Activated CD4-positive, alpha-beta memory T cell treated with anti-CD3 and anti-CD28 coated beads, Interleukin-2, amount 10 ng/mL, durations not matched to agents 7 days and 5 days (primary cell): Measurements from ENCODE around the gene GDPD2. TPM values are rescaled to one million over a fixed set of nuclear protein-coding genes. Genes with fewer than 3 reads are reported as not detected.

Experiments
- CTCF ChIA-PET: fragments of 350-600 bp; sonication (Branson Sonifier 250); formaldehyde crosslinking; loops from one replicate; lab custom pipeline; 2021; ENCODE audit warnings: antibody characterized with exemption, inconsistent platforms; lab: Charles Lee
- POLR2A ChIA-PET: fragments of 350-600 bp; sonication (Branson Sonifier 250); formaldehyde crosslinking; loops from one replicate; lab custom pipeline; 2021; ENCODE audit warnings: antibody characterized with exemption; lab: Charles Lee
- DNase-seq: peaks from one replicate; pipeline ENCODE4 v3.0.0-alpha.2; 2020
- H3K27ac Mint-ChIP-seq: one replicate; pipeline ENCODE4 v1.8.0; 2021; ENCODE audit warnings: mild to moderate bottlenecking, mixed read lengths
- H3K27me3 Mint-ChIP-seq: one replicate; pipeline ENCODE4 v1.8.0; 2021; ENCODE audit warnings: mixed read lengths
- H3K36me3 Mint-ChIP-seq: one replicate; pipeline ENCODE4 v1.8.0; 2021; ENCODE audit warnings: low read depth, mixed read lengths
- H3K4me1 Mint-ChIP-seq: one replicate; pipeline ENCODE4 v1.8.0; 2021; ENCODE audit warnings: mixed read lengths
- H3K4me3 Mint-ChIP-seq: one replicate; pipeline ENCODE4 v1.8.0; 2021; ENCODE audit warnings: mild to moderate bottlenecking, mixed read lengths
- H3K9me3 Mint-ChIP-seq: one replicate; pipeline ENCODE4 v1.8.0; 2021; ENCODE audit warnings: mixed read lengths
- total RNA-seq, 2 experiments: library from RNA; stranded (reverse); gene quantifications; one replicate each; pipeline ENCODE4 v1.2.3, GENCODE V29; 2021

GDPD2 gene
- total RNA-seq, 2 experiments from 2014 or later: 0.23 TPM

DNA sequence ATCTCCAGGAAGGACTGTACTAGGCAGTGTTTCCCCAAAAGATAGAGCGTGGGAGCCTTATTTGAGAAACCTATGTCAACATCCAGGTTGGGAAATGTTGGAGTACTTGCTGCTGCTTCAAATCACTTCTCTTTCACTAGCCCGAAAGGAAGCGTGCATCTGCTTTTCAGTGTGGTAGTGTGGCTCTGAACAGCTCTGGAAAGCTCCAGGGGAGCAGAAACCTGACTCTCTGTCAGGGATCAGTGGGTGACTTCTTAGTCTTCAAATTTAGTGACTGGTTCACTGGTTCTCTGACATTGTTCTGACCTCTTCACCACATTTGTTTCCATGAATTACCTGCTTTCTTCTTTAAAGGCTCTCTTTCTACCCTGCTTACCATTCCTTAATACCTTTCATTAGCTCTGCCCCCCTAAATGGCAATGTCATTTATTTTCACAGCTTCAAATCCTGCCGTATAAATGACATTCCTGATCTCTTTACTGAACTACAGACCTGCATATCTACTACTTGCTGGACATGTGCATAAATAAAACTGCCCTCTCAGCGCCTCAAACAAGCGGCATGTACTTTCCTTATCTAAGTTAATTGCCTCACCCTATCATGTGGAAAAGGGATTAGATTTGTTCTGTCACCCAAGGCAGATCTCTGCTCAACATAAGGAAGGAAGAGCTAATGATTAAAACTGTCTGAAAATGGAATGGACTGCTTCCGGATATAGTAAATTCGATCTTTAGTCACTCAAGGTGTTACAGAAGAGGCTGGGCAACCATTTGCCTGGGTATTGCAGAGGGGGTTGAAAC is 58.6 kb downstream of the GDPD2 start:
- CTCF ChIA-PET: interaction anchor here (0.8 kb wide), 1 partner anchor 10 kb away, joined by 3 read pairs; no protein-coding TSS in a partner anchor

DNA sequence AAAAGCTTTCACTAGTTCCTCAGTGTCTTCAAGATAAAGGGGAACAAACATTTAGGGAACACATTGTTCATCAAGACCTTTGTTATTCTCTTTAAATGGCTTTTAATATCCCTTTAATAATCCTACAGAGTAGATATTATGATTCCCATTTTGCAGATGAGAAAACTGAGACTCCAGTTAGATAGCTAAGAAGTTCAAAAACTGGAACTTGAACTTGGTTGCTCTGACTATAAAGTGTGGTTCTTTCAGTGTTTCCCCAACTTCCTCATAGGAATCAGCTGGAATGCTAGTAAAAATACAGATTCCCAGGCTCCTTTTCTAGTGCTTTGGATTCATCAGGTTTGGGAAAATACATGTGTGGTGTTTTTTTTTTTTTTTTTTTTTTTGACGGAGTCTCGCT is 59.2 kb downstream of the GDPD2 start:
- no peaks in the 10 kb centered on the region for H3K27me3 Mint-ChIP-seq
- H3K4me3 Mint-ChIP-seq: no peak overlapping the region
- peaks cover 32% of the 10 kb centered on the region for H3K36me3 Mint-ChIP-seq
- POLR2A ChIA-PET: no interaction called here
- no peaks in the 10 kb centered on the region for H3K9me3 Mint-ChIP-seq
- no peak overlapping the region for H3K27ac Mint-ChIP-seq
- no peak for DNase-seq
- peaks cover 6% of the 10 kb centered on the region for H3K4me1 Mint-ChIP-seq
- CTCF ChIA-PET: interaction anchor here (0.8 kb wide), 1 partner anchor 9 kb away, joined by 3 read pairs; no protein-coding TSS in a partner anchor

More for the DNA sequence above, 58.6 kb downstream of the GDPD2 start:
- Mint-ChIP-seq H3K36me3 (peaks cover 29% of the 10 kb centered on the region), H3K27ac (no peak overlapping the region), H3K4me3 (no peak overlapping the region), H3K4me1 (peaks cover 10% of the 10 kb centered on the region), H3K27me3 (no peaks in the 10 kb centered on the region), H3K9me3 (no peaks in the 10 kb centered on the region)
- POLR2A ChIA-PET: no interaction called here
- DNase-seq: no peak

Other genes starting within 250 kb of the GDPD2 start
- gene DGAT2L6, start 245.8 kb upstream of the GDPD2 start, total RNA-seq: not detected
- not detected for gene AWAT1, start 188.7 kb upstream of the GDPD2 start, total RNA-seq
- gene P2RY4, start 163.1 kb upstream of the GDPD2 start, total RNA-seq: under 1 TPM; 0.15 to 0.35 TPM
- not detected for gene ARR3, start 155.0 kb upstream of the GDPD2 start, total RNA-seq
- not detected for gene RAB41, start 141.1 kb upstream of the GDPD2 start, total RNA-seq
- gene PDZD11, start 133.4 kb upstream of the GDPD2 start, total RNA-seq: 10 to 100 TPM; 36.3 to 38.8 TPM
- 10 to 100 TPM; 33.3 to 34.0 TPM for gene KIF4A, start 133.2 kb upstream of the GDPD2 start, total RNA-seq
- gene DLG3, start 21.5 kb downstream of the GDPD2 start, total RNA-seq: 10 to 100 TPM; 33.3 to 39.9 TPM